GM19324 (cell line): ENCODE measurements around the gene LCLAT1.

Experiments
- ATAC-seq: cut with Tn5 transposase; IDR thresholded peaks from one replicate; pipeline ENCODE4 v1.9.1; 2021; ENCODE audit warnings: mild to moderate bottlenecking, moderate library complexity; ENCODE audit not compliant: unreplicated experiment, low FRiP score

The LCLAT1 gene

GRCh38 chr2:30686000-30686399 lies 239.0 kb downstream of the LCLAT1 start:
- ATAC-seq = no peak

DNA sequence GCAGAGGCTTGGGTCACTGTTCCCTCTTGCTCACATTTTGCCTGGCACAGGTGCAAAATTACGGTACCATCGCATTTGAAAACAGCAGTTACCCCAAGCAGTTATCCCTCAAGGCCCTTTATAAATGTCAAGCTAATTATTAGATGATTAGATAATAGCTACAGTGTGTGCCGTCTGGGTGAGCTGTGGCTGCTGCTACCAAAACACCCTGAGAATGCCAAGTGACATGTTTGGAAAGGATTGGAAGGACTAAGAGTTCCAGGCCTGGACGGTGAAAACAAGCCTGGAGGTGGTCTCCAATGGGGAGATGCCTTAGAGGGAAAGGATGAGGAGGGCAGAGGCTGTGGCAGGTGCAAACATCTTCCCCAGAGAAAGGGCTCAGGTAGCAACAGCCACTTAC lies 239.6 kb downstream of the LCLAT1 start:
- no peak for ATAC-seq

GRCh38 chr2:30688956-30689401 lies 241.9 kb downstream of the LCLAT1 start:
- no peak for ATAC-seq

GRCh38 chr2:30689496-30690125 lies 242.6 kb downstream of the LCLAT1 start:
- no peak for ATAC-seq

DNA sequence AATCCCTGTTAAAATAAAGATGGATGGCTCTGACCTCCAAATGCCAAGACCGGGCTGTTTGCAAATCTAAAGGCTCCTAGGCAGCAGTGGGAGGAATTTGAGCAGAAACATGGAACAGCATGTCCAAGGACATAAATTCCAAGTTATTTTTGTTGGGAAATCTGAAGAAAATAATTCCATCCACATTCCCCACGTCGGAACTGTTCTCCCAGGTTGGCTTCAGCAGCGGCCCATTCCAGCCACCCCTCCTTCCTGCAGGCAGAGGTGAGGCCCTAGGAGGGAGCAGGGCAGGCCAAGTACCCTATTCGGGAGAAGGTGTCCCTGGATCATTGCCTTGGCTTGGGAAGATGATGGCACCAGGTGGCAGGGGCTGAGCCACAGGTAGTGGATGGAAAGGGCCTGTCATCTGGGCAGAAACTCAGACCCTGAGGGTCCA lies 243.1 kb downstream of the LCLAT1 start:
- no peak for ATAC-seq

GRCh38 chr2:30691091-30691947 lies 244.3 kb downstream of the LCLAT1 start:
- no peak for ATAC-seq

DNA sequence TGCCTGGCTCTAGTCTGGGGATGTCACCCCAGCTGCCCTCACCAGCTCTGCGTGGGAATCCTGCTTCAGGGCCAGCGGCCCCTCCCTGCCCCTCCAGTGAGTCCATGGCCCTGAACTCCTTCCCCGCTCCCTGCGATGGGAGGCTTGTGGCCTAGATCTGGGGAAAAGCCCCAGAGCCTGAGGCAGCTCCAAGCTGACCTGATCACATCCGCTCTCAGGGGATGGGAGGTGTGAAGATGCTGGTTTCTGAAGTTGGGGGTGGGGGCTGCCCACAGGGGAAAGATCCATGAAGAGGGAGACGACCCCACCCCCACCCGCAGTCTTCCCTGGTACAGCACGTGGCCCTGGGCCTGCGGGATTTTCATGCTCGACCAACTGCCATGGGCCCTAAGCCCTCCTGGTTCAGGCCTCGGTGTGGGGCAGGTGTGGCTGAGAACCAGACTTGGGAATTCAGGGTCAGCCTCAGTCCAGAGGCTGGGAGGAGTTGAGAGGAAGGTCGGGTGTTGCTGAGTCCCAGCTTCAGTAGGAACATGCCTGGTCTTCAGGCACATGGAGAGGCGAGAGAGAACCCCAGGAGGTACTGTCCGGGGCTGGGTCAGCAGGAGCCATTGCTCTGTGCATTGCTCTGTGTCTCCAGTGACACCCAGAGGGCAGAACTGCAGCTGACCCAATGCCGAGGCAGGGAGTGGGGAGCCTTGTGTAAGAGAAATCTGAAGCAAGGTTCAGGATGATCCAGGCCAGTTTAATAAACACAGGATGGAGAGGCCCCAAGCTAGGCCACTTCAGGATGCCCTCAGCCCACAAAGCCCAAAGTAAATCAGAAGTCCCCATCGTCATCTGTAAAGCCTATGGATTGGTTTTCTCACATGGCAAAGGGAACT lies 245.1 kb downstream of the LCLAT1 start:
- ATAC-seq = no peak

DNA sequence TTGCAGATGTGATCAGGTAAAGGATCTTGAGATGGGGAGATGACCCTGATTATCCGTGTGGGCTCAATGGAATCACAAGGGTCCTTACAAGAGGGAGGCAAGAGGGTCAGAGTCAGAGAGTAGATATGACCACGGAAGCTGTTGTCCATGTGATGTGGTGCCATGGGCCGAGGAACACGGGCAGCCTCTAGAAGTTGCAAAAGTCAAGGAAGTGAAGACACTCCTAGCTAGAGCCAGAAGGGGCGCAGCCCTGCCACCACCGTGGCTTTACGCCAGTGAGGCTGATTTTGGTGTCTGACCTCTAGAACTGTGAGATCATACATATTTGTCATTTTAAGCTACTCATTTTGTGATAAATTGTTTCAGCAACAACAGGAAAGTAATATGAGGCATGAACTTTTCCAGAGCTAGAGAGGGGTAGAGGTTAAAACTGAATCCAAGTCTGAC lies 245.8 kb downstream of the LCLAT1 start:
- ATAC-seq = no peak
